ENCODE results near the gene FOXN3.
"Not testable (repeated sequence)": the region's sequence is repeated elsewhere in the genome, so short reads cannot be mapped to it uniquely, and the experiment has no call there.

FOXN3 gene

GRCh38 chr14:89215531-89215930 is 201.5 kb downstream of the FOXN3 start:
- DNase-seq, result no peak

- no peak for DNase-seq
Measured at GRCh38 chr14:89215114-89215513, 201.9 kb downstream of the FOXN3 start.

GRCh38 chr14:89214221-89214965 is 202.6 kb downstream of the FOXN3 start:
- peak; percentile 88 for DNase-seq

GRCh38 chr14:89212386-89213235 is 204.4 kb downstream of the FOXN3 start:
- DNase-seq, result no peak

GRCh38 chr14:89209558-89209957 is 207.5 kb downstream of the FOXN3 start:
- DNase-seq, result no peak

GRCh38 chr14:89207925-89208328 is 209.1 kb downstream of the FOXN3 start:
- DNase-seq, result peak; percentile 95

GRCh38 chr14:89206389-89207031 is 210.5 kb downstream of the FOXN3 start:
- no peak for DNase-seq

- DNase-seq, result no peak
Measured at GRCh38 chr14:89205137-89205740, 211.8 kb downstream of the FOXN3 start.

GRCh38 chr14:89202413-89203190 is 214.4 kb downstream of the FOXN3 start:
- DNase-seq, result no peak

GRCh38 chr14:89201645-89202044 is 215.4 kb downstream of the FOXN3 start:
- no peak for DNase-seq

- DNase-seq, result not testable (repeated sequence)
Measured at GRCh38 chr14:89199357-89199756, 217.7 kb downstream of the FOXN3 start.

GRCh38 chr14:89198544-89199329 is 218.3 kb downstream of the FOXN3 start:
- DNase-seq, result no peak

GRCh38 chr14:89197623-89198022 is 219.4 kb downstream of the FOXN3 start:
- no peak for DNase-seq

- no peak for DNase-seq
Measured at GRCh38 chr14:89196545-89196944, 220.5 kb downstream of the FOXN3 start.

- DNase-seq, result no peak
Measured at GRCh38 chr14:89194376-89194775, 222.7 kb downstream of the FOXN3 start.

- DNase-seq, result peak; percentile 97
Measured at GRCh38 chr14:89190765-89191513, 226.1 kb downstream of the FOXN3 start.

- DNase-seq, result no peak
Measured at GRCh38 chr14:89188492-89188891, 228.5 kb downstream of the FOXN3 start.

GRCh38 chr14:89187501-89187900 is 229.5 kb downstream of the FOXN3 start:
- DNase-seq, result no peak

- no peak for DNase-seq
Measured at GRCh38 chr14:89186856-89187376, 230.1 kb downstream of the FOXN3 start.
